AG04450 (cell line): Measurements from ENCODE around the gene FRMD4A. TPM values are rescaled to one million over a fixed set of nuclear protein-coding genes. Genes with fewer than 3 reads are reported as not detected.

ENCODE experiments used
- CTCF ChIA-PET: fragments of 300-600, 350-600 bp; formaldehyde crosslinking; extraction: SDS; loops from one replicate; lab custom pipeline; 2022; ENCODE audit warnings: antibody characterized with exemption, inconsistent platforms; lab: Charles Lee
- POLR2A ChIA-PET: fragments of 350-600 bp; formaldehyde crosslinking; extraction: SDS; loops from one replicate; lab custom pipeline; 2021; ENCODE audit warnings: antibody characterized with exemption, inconsistent platforms; lab: Yijun Ruan, JAX
- DNase-seq: peaks from one replicate; pipeline ENCODE4 v3.0.0-alpha.2; 2011; ENCODE audit warnings: low read depth, low spot score
- H3K27ac ChIP-seq: one replicate; pipeline ENCODE4 v1.5.1; 2012; ENCODE audit warnings: low read depth, low read length, control low read depth
- H3K27me3 ChIP-seq: one replicate; pipeline ENCODE4 v1.6.0; 2012; ENCODE audit warnings: low read length; ENCODE audit not compliant: control insufficient read depth, insufficient read depth
- H3K4me3 ChIP-seq: 2 replicates; pipeline ENCODE4 v1.5.1; 2011; ENCODE audit warnings: mild to moderate bottlenecking, low read depth, low read length, control low read depth
- H3K9me3 ChIP-seq: 2 replicates; pipeline ENCODE4 v1.5.1; 2012; ENCODE audit warnings: low read length; ENCODE audit not compliant: control insufficient read depth, insufficient read depth
- CTCF ChIP-seq: IDR thresholded peaks from 2 replicates; pipeline ENCODE4 v1.5.1; 2011; ENCODE audit warnings: low read depth, low read length, control low read depth, inconsistent platforms
- polyA plus RNA-seq: library from polyadenylated mRNA; depleted of rRNA; stranded (reverse); fragments of >200 nt; gene quantifications from 2 replicates; pipeline ENCODE4 v1.2.3, GENCODE V29; 2011

Gene FRMD4A
- polyA plus RNA-seq, 1 experiment = 45.7 TPM

- ChIA-PET CTCF (no interaction called here), POLR2A (no interaction called here)
- Histone ChIP-seq H3K27ac (no peak overlapping the region), H3K9me3 (no peaks in the 10 kb centered on the region), H3K27me3 (peaks cover 6% of the 10 kb centered on the region), H3K4me3 (no peak overlapping the region)
- no peak for TF ChIP-seq CTCF
- no peak for DNase-seq
These were observed 223.9 kb downstream of the FRMD4A start for GRCh38 chr10:14106828-14107227.

- ChIA-PET CTCF (interaction anchor here (0.7 to 2.7 kb wide), 2 partner anchors 8 to 65 kb away, joined by 4 to 11 read pairs; no protein-coding TSS in a partner anchor), POLR2A (no interaction called here)
- no peak overlapping the region for H3K27ac ChIP-seq
- no peak for DNase-seq
- H3K4me3 ChIP-seq = no peak overlapping the region
- H3K27me3 ChIP-seq = peaks cover 3% of the 10 kb centered on the region
- no peak for TF ChIP-seq CTCF
- H3K9me3 ChIP-seq = no peaks in the 10 kb centered on the region
These were observed 228.7 kb downstream of the FRMD4A start for GRCh38 chr10:14102056-14102455.

DNA sequence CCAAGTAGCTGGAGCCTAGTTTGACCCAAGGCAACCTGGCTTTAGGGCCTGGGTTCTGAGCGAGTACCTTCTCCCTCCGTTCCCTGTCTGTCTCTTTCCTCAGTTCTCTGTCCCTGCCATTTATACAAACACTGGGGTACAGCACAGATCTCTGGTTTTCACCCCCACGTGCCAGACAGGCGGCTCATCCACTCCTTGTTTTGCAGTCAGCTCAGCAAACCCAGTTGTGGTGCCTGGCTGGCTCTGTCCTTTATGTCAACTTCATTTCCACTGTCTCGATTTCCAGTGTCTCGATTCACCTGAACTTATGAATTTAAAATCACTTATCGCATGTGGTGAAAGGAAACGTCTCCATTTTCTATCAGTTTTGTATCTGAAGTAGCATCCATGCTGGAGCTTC is 230.8 kb downstream of the FRMD4A start:
- CTCF ChIA-PET = no interaction called here
- no peak for DNase-seq
- Histone ChIP-seq H3K27ac (no peak overlapping the region), H3K4me3 (no peak overlapping the region), H3K27me3 (no peaks in the 10 kb centered on the region), H3K9me3 (no peaks in the 10 kb centered on the region)
- no peak for TF ChIP-seq CTCF
- POLR2A ChIA-PET = no interaction called here

- ChIA-PET CTCF (interaction anchor here (0.6 to 3.9 kb wide), 26 partner anchors 9 to 488 kb away, joined by 3 to 24 read pairs (median 4); no protein-coding TSS in a partner anchor), POLR2A (interaction anchor here (0.6 to 0.8 kb wide), 2 partner anchors 84 to 92 kb away, joined by 3 to 4 read pairs; no protein-coding TSS in a partner anchor)
- peak; percentile 24 for DNase-seq
- peak; percentile 75 for TF ChIP-seq CTCF
- no peak overlapping the region for H3K27ac ChIP-seq
- H3K4me3 ChIP-seq = no peak overlapping the region
- no peaks in the 10 kb centered on the region for H3K27me3 ChIP-seq
- H3K9me3 ChIP-seq = no peaks in the 10 kb centered on the region
These were observed 236.8 kb downstream of the FRMD4A start for GRCh38 chr10:14093730-14094484.

- no peak for TF ChIP-seq CTCF
These were observed 237.9 kb downstream of the FRMD4A start for GRCh38 chr10:14092799-14093198.

More at GRCh38 chr10:14092799-14093198, 237.9 kb downstream of the FRMD4A start:
- Histone ChIP-seq H3K27me3 (no peaks in the 10 kb centered on the region), H3K27ac (no peak overlapping the region), H3K4me3 (no peak overlapping the region), H3K9me3 (no peaks in the 10 kb centered on the region; the same call in 1 of the 2 replicates)
- CTCF ChIA-PET = interaction anchor here (3.9 kb wide), 1 partner anchor 306 kb away, joined by 24 read pairs; no protein-coding TSS in a partner anchor
- POLR2A ChIA-PET = no interaction called here
- DNase-seq = no peak
